NB4 (cell line): ENCODE data around the gene IGFBP2.

Experiments
- CTCF ChIP-seq: IDR thresholded peaks from one replicate; pipeline ENCODE4 v1.5.1; 2012; ENCODE audit warnings: low read depth, low read length
- MAX ChIP-seq: IDR thresholded peaks from 2 replicates; pipeline ENCODE4 v1.6.1; 2011; ENCODE audit warnings: low read depth, low read length
- POLR2A ChIP-seq: IDR thresholded peaks from 2 replicates; pipeline ENCODE4 v1.6.1; 2011; ENCODE audit warnings: mild to moderate bottlenecking; ENCODE audit not compliant: insufficient read length; ENCODE audit errors: extremely low read depth

- no peak for TF ChIP-seq POLR2A
- TF ChIP-seq CTCF, result peak; percentile 70
- TF ChIP-seq MAX, result no peak
These were observed 54.4 kb downstream of the IGFBP2 start for GRCh38 chr2:216687646-216688045.
